Caco-2 (cell line): ENCODE data around the gene CCT2. TPM values are rescaled to one million over a fixed set of nuclear protein-coding genes. Genes with fewer than 3 reads are reported as not detected.

ENCODE experiments used
- BruUV-seq: library from RNA; stranded (reverse); fragments of 400-500 nt; replicated peaks from 2 replicates; lab custom pipeline; 2021; lab: Mats Ljungman, UMichigan
- CTCF ChIA-PET: fragments of 300-600 bp; sonication (Branson Sonifier 250); formaldehyde crosslinking; loops from one replicate; lab custom pipeline; 2022; ENCODE audit warnings: antibody characterized with exemption; lab: Charles Lee
- POLR2A ChIA-PET: fragments of 300-600 bp; sonication (Branson Sonifier 250); formaldehyde crosslinking; loops from one replicate; lab custom pipeline; 2022; ENCODE audit warnings: antibody characterized with exemption; lab: Charles Lee
- DNase-seq, 2 experiments: peaks; one replicate each; pipeline versions ENCODE4 v3.0.0 to v3.0.0-alpha.2; 2020 to 2022
- H3K27me3 ChIP-seq: replicated peaks from 2 replicates; pipeline ENCODE4 v1.6.0; 2011; ENCODE audit warnings: low read length; ENCODE audit not compliant: control insufficient read depth, insufficient read depth
- H3K36me3 ChIP-seq: 2 replicates; pipeline ENCODE4 v1.5.1; 2011; ENCODE audit warnings: low read length; ENCODE audit not compliant: control insufficient read depth, insufficient read depth
- H3K4me1 ChIP-seq: fragments of 250-450 bp; sonication (Bioruptor Pico); 2 replicates; pipeline ENCODE4 v1.5.1; 2020; ENCODE audit warnings: mild to moderate bottlenecking
- H3K4me3 ChIP-seq: 2 replicates; pipeline ENCODE4 v1.5.1; 2011; ENCODE audit warnings: low read depth, mild to moderate bottlenecking, control low read depth, low read length
- H3K9me3 ChIP-seq: fragments of 250-450 bp; sonication (Bioruptor Pico); 2 replicates; pipeline ENCODE4 v1.5.1; 2020; ENCODE audit warnings: mild to moderate bottlenecking, moderate library complexity
- H3K27ac Mint-ChIP-seq: one replicate; pipeline ENCODE4 v1.8.0; 2022; ENCODE audit warnings: mixed read lengths; ENCODE audit not compliant: unreplicated experiment
- H3K27me3 Mint-ChIP-seq: one replicate; pipeline ENCODE4 v1.8.0; 2022; ENCODE audit warnings: mixed read lengths; ENCODE audit not compliant: insufficient read depth, unreplicated experiment
- H3K36me3 Mint-ChIP-seq: one replicate; pipeline ENCODE4 v1.8.0; 2022; ENCODE audit warnings: mild to moderate bottlenecking, mixed read lengths; ENCODE audit not compliant: insufficient read depth, unreplicated experiment
- H3K4me1 Mint-ChIP-seq: one replicate; pipeline ENCODE4 v1.8.0; 2022; ENCODE audit warnings: low read depth, mixed read lengths; ENCODE audit not compliant: unreplicated experiment
- H3K4me3 Mint-ChIP-seq: one replicate; pipeline ENCODE4 v1.8.0; 2022; ENCODE audit warnings: mild to moderate bottlenecking, moderate library complexity, mixed read lengths; ENCODE audit not compliant: unreplicated experiment
- H3K9me3 Mint-ChIP-seq: one replicate; pipeline ENCODE4 v1.8.0; 2022; ENCODE audit warnings: mixed read lengths; ENCODE audit not compliant: unreplicated experiment
- CTCF ChIP-seq, 2 experiments: fragments of 200-600 bp in 1 of 2; IDR thresholded peaks; 1 replicate in 1 of 2; 2 replicates in 1 of 2; pipeline versions ENCODE4 v1.5.1 to v1.8.0; 2011 to 2022; ENCODE audit warnings: antibody characterized with exemption in 1 of 2, control low read depth in 1 of 2, inconsistent platforms in 1 of 2, low read depth in 1 of 2, low read length in 1 of 2, mild to moderate bottlenecking in 1 of 2, moderate library complexity in 1 of 2; ENCODE audit not compliant: insufficient read depth in 1 of 2, severe bottlenecking in 1 of 2, unreplicated experiment in 1 of 2
- intact Hi-C: fragments of 100-400 bp; cut with micrococcal nuclease; formaldehyde crosslinking; loops from one replicate; pipeline ENCODE4 v1.10.0; 2022; ENCODE audit not compliant: unreplicated experiment
- total RNA-seq: library from RNA; stranded (reverse); gene quantifications from 2 replicates; pipeline ENCODE4 v1.2.3, GENCODE V29; 2022

The CCT2 gene
- total RNA-seq, 1 experiment from 2014 or later: 321 TPM

GRCh38 chr12:69575346-69575745 is 9.9 kb upstream of the CCT2 start:
- ChIA-PET CTCF (no interaction called here), POLR2A (no interaction called here)
- Histone ChIP-seq H3K4me3 (no peak overlapping the region), H3K36me3 (peaks cover 5% of the 10 kb centered on the region), H3K4me1 (peaks cover 3% of the 10 kb centered on the region; the same call in 1 of the 2 replicates), H3K9me3 (no peaks in the 10 kb centered on the region), H3K27me3 (no peaks in the 10 kb centered on the region)
- no peak for TF ChIP-seq CTCF (IDR thresholded peaks at IDR 0.05; ENCODE audit: insufficient read depth in 1 of 2, low read depth in 1 of 2, low read length in 1 of 2, severe bottlenecking in 1 of 2, unreplicated experiment in 1 of 2)
- Mint-ChIP-seq H3K27ac (no peak overlapping the region), H3K27me3 (no peaks in the 10 kb centered on the region), H3K4me1 (peaks cover 6% of the 10 kb centered on the region), H3K36me3 (peaks cover 78% of the 10 kb centered on the region), H3K9me3 (no peaks in the 10 kb centered on the region), H3K4me3 (no peak overlapping the region)
- intact Hi-C loops: no loop called here
- DNase-seq: no peak
- BruUV-seq: no TSS peak

GRCh38 chr12:69578283-69578682 is 7.0 kb upstream of the CCT2 start:
- intact Hi-C loops: no loop called here
- Mint-ChIP-seq H3K4me1 (peaks cover 11% of the 10 kb centered on the region), H3K4me3 (no peak overlapping the region), H3K27ac (no peak overlapping the region), H3K27me3 (no peaks in the 10 kb centered on the region), H3K9me3 (no peaks in the 10 kb centered on the region), H3K36me3 (peaks cover 80% of the 10 kb centered on the region)
- Histone ChIP-seq H3K4me3 (no peak overlapping the region), H3K4me1 (no peaks in the 10 kb centered on the region), H3K27me3 (no peaks in the 10 kb centered on the region), H3K9me3 (no peaks in the 10 kb centered on the region), H3K36me3 (peaks cover 5% of the 10 kb centered on the region)
- ChIA-PET POLR2A (no interaction called here), CTCF (no interaction called here)
- no TSS peak for BruUV-seq
- no peak for DNase-seq
- no peak for TF ChIP-seq CTCF (IDR thresholded peaks at IDR 0.05; ENCODE audit: insufficient read depth in 1 of 2, low read depth in 1 of 2, low read length in 1 of 2, severe bottlenecking in 1 of 2, unreplicated experiment in 1 of 2)

- H3K4me3 Mint-ChIP-seq: no peak overlapping the region
- no peak for TF ChIP-seq CTCF (IDR thresholded peaks at IDR 0.05; ENCODE audit: insufficient read depth in 1 of 2, low read depth in 1 of 2, low read length in 1 of 2, severe bottlenecking in 1 of 2, unreplicated experiment in 1 of 2)
- Histone ChIP-seq H3K9me3 (no peaks in the 10 kb centered on the region), H3K4me3 (no peak overlapping the region), H3K4me1 (no peaks in the 10 kb centered on the region), H3K27me3 (no peaks in the 10 kb centered on the region), H3K36me3 (peaks cover 5% of the 10 kb centered on the region)
- no peak for DNase-seq
- intact Hi-C loops: no loop called here
- H3K9me3 Mint-ChIP-seq: no peaks in the 10 kb centered on the region
- ChIA-PET CTCF (interaction anchor here (2.7 kb wide), 1 partner anchor 8 kb away, joined by 12 read pairs; no protein-coding TSS in a partner anchor), POLR2A (no interaction called here)
- no peak overlapping the region for H3K27ac Mint-ChIP-seq
- BruUV-seq: no TSS peak
- H3K36me3 Mint-ChIP-seq: peaks cover 75% of the 10 kb centered on the region
- no peaks in the 10 kb centered on the region for H3K27me3 Mint-ChIP-seq
- peaks cover 11% of the 10 kb centered on the region for H3K4me1 Mint-ChIP-seq
Observed at GRCh38 chr12:69579029-69579428, 6.2 kb upstream of the CCT2 start.
